OCI-LY1 (cell line): ENCODE measurements around the gene MLLT1.

Experiments used
- CTCF ChIP-seq: fragments of 200-600 bp; sonication (generic), shearing (Covaris generic); IDR thresholded peaks from 2 replicates; pipeline ENCODE4 v1.5.1; 2017; ENCODE audit warnings: mild to moderate bottlenecking, antibody characterized with exemption, low read length, moderate library complexity, mixed read lengths
- EZH2 ChIP-seq: fragments of 200-600 bp; sonication (generic), shearing (Covaris generic); IDR thresholded peaks from 2 replicates; pipeline ENCODE4 v1.8.0; 2017; ENCODE audit warnings: borderline replicate concordance, mixed run types, mild to moderate bottlenecking, antibody characterized with exemption, low read length, moderate library complexity, mixed read lengths

GRCh38 chr19:6241680-6242377 is 37.9 kb downstream of the MLLT1 start:
- TF ChIP-seq CTCF (no peak), EZH2 (no peak)
